HG03108 (cell line): ENCODE results near the gene ZNF217.
A peak's percentile ranks its signal among the peaks of the same experiment; 100 is the strongest.
"Not testable (repeated sequence)": the region's sequence is repeated elsewhere in the genome, so short reads cannot be mapped to it uniquely, and the experiment has no call there.

Experiments used
- ATAC-seq: cut with Tn5 transposase; IDR thresholded peaks from one replicate; pipeline ENCODE4 v1.9.1; 2021; ENCODE audit warnings: moderate library complexity; ENCODE audit not compliant: unreplicated experiment

Gene ZNF217

GRCh38 chr20:53584550-53584913 is 9.1 kb downstream of the ZNF217 start:
- ATAC-seq, result not testable (repeated sequence)

GRCh38 chr20:53583660-53584549 is 9.7 kb downstream of the ZNF217 start:
- ATAC-seq, result not testable (repeated sequence)

- no peak for ATAC-seq
Observed at GRCh38 chr20:53582574-53583351, 10.9 kb downstream of the ZNF217 start.

GRCh38 chr20:53582251-53582570 is 11.4 kb downstream of the ZNF217 start:
- no peak for ATAC-seq

- no peak for ATAC-seq
Observed at GRCh38 chr20:53581444-53582250, 12.0 kb downstream of the ZNF217 start.

GRCh38 chr20:53580376-53581111 is 13.1 kb downstream of the ZNF217 start:
- no peak for ATAC-seq

- no peak for ATAC-seq
Observed at GRCh38 chr20:53579581-53580375, 13.9 kb downstream of the ZNF217 start.

- no peak for ATAC-seq
Observed at GRCh38 chr20:53579266-53579580, 14.4 kb downstream of the ZNF217 start.

- ATAC-seq, result peak; percentile 44
Observed at GRCh38 chr20:53578492-53579222, 15.0 kb downstream of the ZNF217 start.

- no peak for ATAC-seq
Observed at GRCh38 chr20:53576586-53577318, 16.9 kb downstream of the ZNF217 start.

GRCh38 chr20:53576195-53576580 is 17.5 kb downstream of the ZNF217 start:
- no peak for ATAC-seq

GRCh38 chr20:53575481-53576194 is 18.0 kb downstream of the ZNF217 start:
- no peak for ATAC-seq

- no peak for ATAC-seq
Observed at GRCh38 chr20:53574819-53575218, 18.8 kb downstream of the ZNF217 start.

GRCh38 chr20:53574259-53574789 is 19.3 kb downstream of the ZNF217 start:
- ATAC-seq, result no peak

GRCh38 chr20:53571555-53572286 is 21.9 kb downstream of the ZNF217 start:
- no peak for ATAC-seq

- ATAC-seq, result no peak
Observed at GRCh38 chr20:53570446-53571276, 23.0 kb downstream of the ZNF217 start.
